ENCODE measurements around the gene MCHR1.

The MCHR1 gene

DNA sequence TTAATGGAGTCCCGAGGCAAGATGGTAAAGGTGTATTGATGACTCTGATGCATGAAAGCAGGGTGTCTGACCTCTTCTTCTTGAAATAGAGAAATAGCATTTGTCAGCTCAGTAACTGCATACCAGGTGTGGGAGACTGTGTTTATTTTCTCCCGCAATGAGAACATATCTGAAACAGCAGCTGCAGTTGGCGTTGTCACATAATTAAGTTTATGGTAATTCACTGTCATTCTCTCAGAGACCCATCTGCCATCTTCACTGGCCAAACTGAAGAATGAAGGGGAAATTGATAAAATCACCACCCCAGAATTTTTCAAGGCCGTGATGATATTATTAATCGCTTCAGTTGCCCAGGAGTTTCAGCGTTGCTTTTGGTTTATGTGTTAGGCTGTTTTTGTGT, 20.1 kb upstream of the MCHR1 start:
- Histone ChIP-seq H3K4ac (ENCODE audit: low read depth, low read length) (no peak overlapping the region), H3K9ac (ENCODE audit: low read length) (no peak overlapping the region), H3K4me1 (ENCODE audit: control insufficient read depth in 1 of 2, insufficient read depth in 2 of 2, low read length in 2 of 2) (peaks cover 11% of the 10 kb centered on the region in 2 experiments), H4K91ac (ENCODE audit: low read depth, low read length) (no peak overlapping the region), H3K36me3 (ENCODE audit: control insufficient read depth in 1 of 2, insufficient read depth in 2 of 2, low read length in 2 of 2) (no peaks in the 10 kb centered on the region), H2BK5ac (ENCODE audit: low read depth, low read length, poor library complexity) (no peak overlapping the region), H3K23ac (ENCODE audit: low read length) (no peak overlapping the region), H3K14ac (ENCODE audit: low read length) (no peak overlapping the region), H3K27me3 (ENCODE audit: insufficient read depth, low read length) (no peaks in the 10 kb centered on the region), H3K4me3 (ENCODE audit: low read depth, low read length) (no peak overlapping the region), H2BK12ac (ENCODE audit: low read length) (no peak overlapping the region), H3K18ac (ENCODE audit: low read length) (no peak overlapping the region), H2AFZ (ENCODE audit: insufficient read depth, low read length, poor library complexity) (no peak overlapping the region), H3K79me1 (ENCODE audit: low read length) (peaks cover 8% of the 10 kb centered on the region), H3K9me3 (ENCODE audit: insufficient read depth, low read depth, low read length) (no peaks in the 10 kb centered on the region), H3K79me2 (ENCODE audit: control insufficient read depth, insufficient read depth, low read length, poor library complexity) (no peaks in the 10 kb centered on the region), H4K8ac (ENCODE audit: low read depth, low read length) (no peak overlapping the region), H4K12ac (ENCODE audit: low read depth, low read length) (no peak overlapping the region), H3K27ac (ENCODE audit: low read depth, low read length) (no peak overlapping the region), H2AK5ac (ENCODE audit: low read length) (no peak overlapping the region), H2BK120ac (ENCODE audit: insufficient read depth, low read length, poor library complexity) (no peak overlapping the region), H3K4me2 (ENCODE audit: low read length) (no peak overlapping the region)
- WGBS (ENCODE audit: extremely low coverage, insufficient coverage, insufficient read length) = no CpG with 5 or more reads among the region's 6 CpGs
- DNase-seq = no peak

DNA sequence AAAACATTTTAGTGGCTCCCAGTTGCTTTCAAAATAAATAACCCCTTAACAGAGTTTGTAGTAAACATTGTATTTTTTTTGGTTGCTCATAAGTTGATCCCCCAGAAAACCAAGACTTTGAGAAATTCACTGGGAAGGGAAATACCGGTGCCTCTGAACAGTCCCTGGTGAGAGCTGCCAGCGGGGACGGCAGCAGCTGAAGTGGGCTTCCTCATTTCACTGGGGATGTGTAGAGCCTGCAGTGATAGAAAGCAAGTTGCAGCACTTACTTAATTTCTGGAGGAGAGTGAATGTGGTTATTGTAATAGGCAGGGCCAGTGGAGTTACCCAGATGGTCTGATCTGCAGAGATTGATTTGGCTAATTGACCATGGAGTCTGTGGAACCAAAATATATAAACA, 18.6 kb upstream of the MCHR1 start:
- H3K18ac ChIP-seq (ENCODE audit: low read length) = no peak overlapping the region
- no peak overlapping the region for H3K23ac ChIP-seq (ENCODE audit: low read length)
- H4K8ac ChIP-seq (ENCODE audit: low read depth, low read length) = no peak overlapping the region
- no peaks in the 10 kb centered on the region for H3K4me1 ChIP-seq (ENCODE audit: control insufficient read depth in 1 of 2, insufficient read depth in 2 of 2, low read length in 2 of 2)
- WGBS (ENCODE audit: extremely low coverage, insufficient coverage, insufficient read length) = no CpG with 5 or more reads among the region's 3 CpGs
- no peak overlapping the region for H4K91ac ChIP-seq (ENCODE audit: low read depth, low read length)
- no peaks in the 10 kb centered on the region for H3K79me1 ChIP-seq (ENCODE audit: low read length)
- H2BK12ac ChIP-seq (ENCODE audit: low read length) = no peak overlapping the region
- no peaks in the 10 kb centered on the region for H3K36me3 ChIP-seq (ENCODE audit: control insufficient read depth in 1 of 2, insufficient read depth in 2 of 2, low read length in 2 of 2)
- no peak overlapping the region for H3K4me3 ChIP-seq (ENCODE audit: low read depth, low read length)
- no peak overlapping the region for H3K4ac ChIP-seq (ENCODE audit: low read depth, low read length)
- no peak overlapping the region for H4K12ac ChIP-seq (ENCODE audit: low read depth, low read length)
- H3K9ac ChIP-seq (ENCODE audit: low read length) = no peak overlapping the region
- no peaks in the 10 kb centered on the region for H3K9me3 ChIP-seq (ENCODE audit: insufficient read depth, low read depth, low read length)
- H2BK120ac ChIP-seq (ENCODE audit: insufficient read depth, low read length, poor library complexity) = no peak overlapping the region
- no peak overlapping the region for H3K14ac ChIP-seq (ENCODE audit: low read length)
- DNase-seq = no peak
- H2AK5ac ChIP-seq (ENCODE audit: low read length) = no peak overlapping the region
- no peak overlapping the region for H2BK5ac ChIP-seq (ENCODE audit: low read depth, low read length, poor library complexity)
- H2AFZ ChIP-seq (ENCODE audit: insufficient read depth, low read length, poor library complexity) = no peak overlapping the region
- H3K27me3 ChIP-seq (ENCODE audit: insufficient read depth, low read length) = no peaks in the 10 kb centered on the region
- H3K27ac ChIP-seq (ENCODE audit: low read depth, low read length) = no peak overlapping the region
- no peaks in the 10 kb centered on the region for H3K79me2 ChIP-seq (ENCODE audit: control insufficient read depth, insufficient read depth, low read length, poor library complexity)
- no peak overlapping the region for H3K4me2 ChIP-seq (ENCODE audit: low read length)

DNA sequence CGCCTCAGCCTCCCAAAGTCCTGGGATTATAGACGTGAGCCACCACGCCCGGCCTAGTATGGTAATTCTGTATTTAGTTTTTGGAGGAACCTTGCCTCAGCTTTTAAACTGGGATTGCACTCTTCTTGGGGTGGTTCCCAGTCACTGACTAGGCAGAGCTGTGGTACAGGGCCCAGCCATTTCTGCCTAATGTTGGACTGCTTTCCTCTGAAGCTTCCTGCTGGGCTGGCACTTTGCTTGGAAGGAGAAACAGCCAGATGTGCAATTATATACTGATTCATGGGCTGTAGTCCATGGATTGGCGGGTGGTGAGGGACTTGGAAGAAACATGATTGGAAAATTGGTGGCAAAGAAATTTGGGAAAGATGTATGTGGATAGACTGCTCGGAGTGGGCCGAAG, 17.6 kb upstream of the MCHR1 start:
- Histone ChIP-seq H2AK5ac (ENCODE audit: low read length) (no peak overlapping the region), H2BK120ac (ENCODE audit: insufficient read depth, low read length, poor library complexity) (no peak overlapping the region), H3K79me1 (ENCODE audit: low read length) (no peaks in the 10 kb centered on the region), H4K8ac (ENCODE audit: low read depth, low read length) (no peak overlapping the region), H3K27me3 (ENCODE audit: insufficient read depth, low read length) (no peaks in the 10 kb centered on the region), H4K91ac (ENCODE audit: low read depth, low read length) (no peak overlapping the region), H3K4me3 (ENCODE audit: low read depth, low read length) (no peak overlapping the region), H3K4me2 (ENCODE audit: low read length) (no peak overlapping the region), H4K12ac (ENCODE audit: low read depth, low read length) (no peak overlapping the region), H2AFZ (ENCODE audit: insufficient read depth, low read length, poor library complexity) (no peak overlapping the region), H3K36me3 (ENCODE audit: control insufficient read depth in 1 of 2, insufficient read depth in 2 of 2, low read length in 2 of 2) (no peaks in the 10 kb centered on the region), H3K18ac (ENCODE audit: low read length) (no peak overlapping the region), H3K4me1 (ENCODE audit: control insufficient read depth in 1 of 2, insufficient read depth in 2 of 2, low read length in 2 of 2) (no peaks in the 10 kb centered on the region), H3K27ac (ENCODE audit: low read depth, low read length) (no peak overlapping the region), H3K9me3 (ENCODE audit: insufficient read depth, low read depth, low read length) (no peaks in the 10 kb centered on the region), H3K79me2 (ENCODE audit: control insufficient read depth, insufficient read depth, low read length, poor library complexity) (no peaks in the 10 kb centered on the region), H3K9ac (ENCODE audit: low read length) (no peak overlapping the region), H3K4ac (ENCODE audit: low read depth, low read length) (no peak overlapping the region), H2BK12ac (ENCODE audit: low read length) (no peak overlapping the region), H3K14ac (ENCODE audit: low read length) (no peak overlapping the region), H3K23ac (ENCODE audit: low read length) (no peak overlapping the region), H2BK5ac (ENCODE audit: low read depth, low read length, poor library complexity) (no peak overlapping the region)
- WGBS (ENCODE audit: extremely low coverage, insufficient coverage, insufficient read length) = no CpG with 5 or more reads among the region's 7 CpGs
- no peak for DNase-seq

DNA sequence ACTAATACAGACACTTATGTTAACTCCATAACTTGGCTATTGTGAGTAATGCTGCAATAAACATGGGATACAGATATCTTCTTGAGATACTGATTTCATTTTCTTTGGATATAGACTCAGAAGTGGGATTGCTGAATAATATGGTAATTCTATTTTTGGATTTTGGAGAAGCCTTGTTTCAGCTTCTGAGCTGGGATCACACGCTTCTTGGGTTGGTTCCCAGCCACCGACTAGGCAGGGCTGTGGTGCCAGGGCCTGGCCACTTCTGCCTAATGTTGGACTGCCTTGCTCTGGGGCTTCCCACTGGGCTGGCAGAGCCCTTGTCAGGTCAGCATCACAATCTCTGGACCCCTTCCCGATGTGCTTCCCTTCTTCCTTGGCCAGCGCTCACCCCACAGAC, 14.0 kb upstream of the MCHR1 start:
- Histone ChIP-seq H3K9me3 (ENCODE audit: insufficient read depth, low read depth, low read length) (no peaks in the 10 kb centered on the region), H2AFZ (ENCODE audit: insufficient read depth, low read length, poor library complexity) (no peak overlapping the region), H3K36me3 (ENCODE audit: control insufficient read depth in 1 of 2, insufficient read depth in 2 of 2, low read length in 2 of 2) (no peaks in the 10 kb centered on the region), H3K79me2 (ENCODE audit: control insufficient read depth, insufficient read depth, low read length, poor library complexity) (no peaks in the 10 kb centered on the region), H3K4me2 (ENCODE audit: low read length) (no peak overlapping the region), H3K27ac (ENCODE audit: low read depth, low read length) (no peak overlapping the region), H4K12ac (ENCODE audit: low read depth, low read length) (no peak overlapping the region), H4K8ac (ENCODE audit: low read depth, low read length) (no peak overlapping the region), H2AK5ac (ENCODE audit: low read length) (no peak overlapping the region), H3K27me3 (ENCODE audit: insufficient read depth, low read length) (no peaks in the 10 kb centered on the region), H3K4me3 (ENCODE audit: low read depth, low read length) (no peak overlapping the region), H2BK120ac (ENCODE audit: insufficient read depth, low read length, poor library complexity) (no peak overlapping the region), H2BK12ac (ENCODE audit: low read length) (no peak overlapping the region), H3K4me1 (ENCODE audit: control insufficient read depth in 1 of 2, insufficient read depth in 2 of 2, low read length in 2 of 2) (peaks cover 5 to 9% of the 10 kb centered on the region in 2 experiments), H3K23ac (ENCODE audit: low read length) (no peak overlapping the region), H4K91ac (ENCODE audit: low read depth, low read length) (no peak overlapping the region), H3K79me1 (ENCODE audit: low read length) (peaks cover 5% of the 10 kb centered on the region), H3K18ac (ENCODE audit: low read length) (no peak overlapping the region), H3K14ac (ENCODE audit: low read length) (no peak overlapping the region), H3K9ac (ENCODE audit: low read length) (no peak overlapping the region), H3K4ac (ENCODE audit: low read depth, low read length) (no peak overlapping the region), H2BK5ac (ENCODE audit: low read depth, low read length, poor library complexity) (no peak overlapping the region)
- DNase-seq = no peak
- no CpG with 5 or more reads among the region's 4 CpGs for WGBS (ENCODE audit: extremely low coverage, insufficient coverage, insufficient read length)
